GOT3 (cell line): ENCODE measurements around the gene PDE4D.

Source experiments
- DNase-seq: peaks from one replicate; lab custom pipeline; 2025; ENCODE audit warnings: mixed read lengths; lab: John Stamatoyannopoulos, UW

PDE4D gene

GRCh38 chr5:59516161-59516560 lies 377.4 kb downstream of the PDE4D start:
- no peak for DNase-seq

DNA sequence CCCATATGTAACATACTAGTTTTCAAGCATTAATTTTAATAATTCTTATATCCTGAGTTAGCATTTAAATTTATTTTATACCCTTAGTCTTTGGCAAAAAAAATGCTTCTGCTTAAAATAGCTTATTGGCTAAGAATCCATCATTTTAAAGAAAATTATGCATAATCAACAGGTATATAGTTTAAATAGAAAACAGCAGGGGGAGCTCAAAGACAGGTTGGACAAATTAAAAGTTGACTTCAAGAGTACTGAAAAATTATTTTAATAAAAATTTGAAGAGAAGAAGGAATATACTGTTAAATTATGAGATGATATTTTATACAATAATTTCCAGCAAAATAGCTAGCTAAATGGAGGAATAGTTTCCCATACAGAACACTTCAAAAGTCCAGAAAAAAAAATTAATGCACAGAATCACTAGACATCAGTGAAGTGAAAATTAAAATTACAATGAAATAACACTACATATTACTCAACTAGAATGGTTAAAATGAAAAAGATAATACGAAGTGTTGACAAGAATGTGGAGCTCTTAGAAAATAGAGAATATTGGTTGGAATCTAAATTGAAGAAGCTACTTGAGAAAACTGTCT lies 387.1 kb downstream of the PDE4D start:
- no peak for DNase-seq

DNA sequence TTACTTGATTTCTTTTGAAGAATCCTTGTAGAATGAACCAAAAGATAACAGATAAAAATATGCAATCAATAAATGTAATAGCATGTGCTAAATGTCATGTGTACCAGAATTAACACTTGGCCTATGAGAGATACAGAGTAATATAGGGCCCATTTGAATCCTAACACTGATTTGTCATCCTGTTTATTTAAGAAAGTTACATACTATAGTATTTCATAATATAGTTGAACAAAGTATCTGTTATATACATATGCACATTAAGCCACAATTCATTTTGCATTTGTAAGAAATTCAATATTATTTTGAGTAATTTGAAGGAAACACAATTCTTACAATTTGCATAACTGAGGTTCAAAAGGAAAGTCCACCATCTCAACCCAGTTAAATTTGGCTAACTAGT lies 389.5 kb downstream of the PDE4D start:
- DNase-seq, result no peak

- DNase-seq, result no peak
Observed at GRCh38 chr5:59503220-59503619, 390.3 kb downstream of the PDE4D start.

DNA sequence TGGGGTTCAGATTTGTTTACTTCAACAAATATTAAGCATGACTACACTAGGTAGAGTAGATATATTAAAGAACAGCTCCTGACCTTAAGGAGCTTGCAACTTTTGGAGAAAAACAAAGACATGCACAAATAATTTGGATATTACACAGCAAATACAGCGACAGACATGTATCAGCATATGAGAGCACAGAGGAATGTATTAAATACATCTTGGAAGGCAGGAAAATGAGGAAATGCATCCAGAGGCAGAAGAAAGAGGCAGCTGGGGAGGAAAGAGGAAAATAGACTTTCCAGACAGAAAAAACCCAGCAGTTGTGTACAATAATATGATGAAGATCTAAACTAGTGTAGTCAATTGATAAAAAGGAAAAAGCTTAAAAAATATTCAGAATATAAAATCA lies 392.2 kb downstream of the PDE4D start:
- no peak for DNase-seq

DNA sequence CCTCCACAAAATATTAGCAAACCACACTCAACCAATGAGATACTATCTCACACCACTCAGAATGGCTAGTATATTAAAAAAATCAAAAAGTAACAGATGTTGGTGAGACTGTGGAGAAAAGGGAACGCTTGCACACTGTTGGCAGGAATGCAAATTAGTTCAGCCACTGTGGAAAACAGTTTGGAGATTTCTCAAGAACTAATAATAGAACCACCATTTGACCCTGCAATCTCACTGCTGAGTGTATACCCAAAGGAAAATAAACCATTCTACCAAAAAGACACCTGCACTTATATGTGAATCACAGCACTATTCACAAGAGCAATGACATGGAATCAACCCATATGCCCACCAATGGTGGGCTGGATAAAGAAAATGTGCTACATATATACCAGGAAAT lies 393.5 kb downstream of the PDE4D start:
- no peak for DNase-seq

DNA sequence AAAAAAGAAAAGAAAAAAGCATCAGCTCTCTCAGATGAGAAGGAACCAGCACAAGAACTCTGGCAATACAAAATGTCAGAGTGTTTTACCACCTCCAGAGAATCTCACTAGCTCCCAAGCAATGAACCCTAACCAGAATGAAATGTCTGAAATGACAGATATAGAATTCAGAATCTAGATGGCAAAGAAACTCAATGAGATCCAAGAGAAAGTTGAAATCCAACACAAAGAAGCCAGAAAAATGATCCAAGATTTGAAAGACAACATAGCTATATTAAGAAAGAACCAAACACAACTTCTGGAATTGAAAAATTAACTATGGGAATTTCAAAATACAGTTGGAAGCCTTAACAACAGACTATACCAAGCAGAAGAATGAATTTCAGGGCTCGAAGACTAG lies 396.3 kb downstream of the PDE4D start:
- no peak for DNase-seq

GRCh38 chr5:59496524-59497134 lies 396.9 kb downstream of the PDE4D start:
- DNase-seq, result no peak

GRCh38 chr5:59491945-59492344 lies 401.6 kb downstream of the PDE4D start:
- DNase-seq, result no peak

- DNase-seq, result no peak
Observed at GRCh38 chr5:59489551-59489950, 404.0 kb downstream of the PDE4D start.

GRCh38 chr5:59487772-59488729 lies 405.5 kb downstream of the PDE4D start:
- no peak for DNase-seq

DNA sequence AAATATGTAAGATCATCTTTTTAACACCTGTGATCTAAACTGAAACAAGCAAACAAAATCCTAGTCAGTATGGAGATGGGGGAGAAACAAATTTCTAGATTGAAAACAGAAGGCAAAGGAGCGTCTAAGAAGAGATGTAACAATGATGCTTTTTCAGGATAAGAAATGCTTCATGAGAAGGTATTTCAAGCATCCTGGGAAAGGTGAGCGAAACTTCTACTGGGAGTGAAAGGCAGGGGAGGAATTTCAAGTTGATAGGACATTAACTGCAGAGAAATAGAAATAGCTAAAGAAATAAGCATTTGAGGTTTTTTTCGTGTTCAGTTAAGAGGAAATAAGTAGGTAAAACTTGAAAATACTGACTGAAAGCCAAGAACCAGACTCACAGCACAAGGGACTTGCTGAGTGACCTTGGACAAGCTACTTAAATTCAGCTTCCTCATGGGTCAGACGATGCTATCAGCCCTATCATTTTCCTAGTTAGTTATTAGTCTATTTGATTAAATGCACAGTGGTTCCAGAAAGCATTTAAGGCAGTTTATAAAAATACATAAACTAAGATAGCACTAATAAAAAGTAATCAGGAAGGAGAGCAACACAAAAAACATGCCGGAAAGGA lies 406.3 kb downstream of the PDE4D start:
- no peak for DNase-seq

DNA sequence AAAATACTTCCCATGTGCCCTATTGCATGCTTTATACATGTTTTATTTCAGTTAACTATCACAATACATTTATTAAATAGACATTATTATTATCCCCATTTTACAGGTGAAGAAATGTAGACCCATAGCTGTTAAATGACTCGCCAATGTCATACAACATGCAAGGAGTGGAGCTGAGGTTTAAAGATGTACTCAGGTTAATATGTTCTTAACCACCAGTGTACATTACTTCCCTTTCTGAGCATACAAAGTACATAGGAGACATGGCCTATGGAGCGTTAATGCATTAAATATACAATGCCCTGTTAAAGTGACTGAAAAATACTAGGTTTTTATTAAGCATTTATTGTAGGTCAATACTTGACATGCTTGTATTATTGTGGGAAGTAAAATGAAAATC lies 407.0 kb downstream of the PDE4D start:
- no peak for DNase-seq

DNA sequence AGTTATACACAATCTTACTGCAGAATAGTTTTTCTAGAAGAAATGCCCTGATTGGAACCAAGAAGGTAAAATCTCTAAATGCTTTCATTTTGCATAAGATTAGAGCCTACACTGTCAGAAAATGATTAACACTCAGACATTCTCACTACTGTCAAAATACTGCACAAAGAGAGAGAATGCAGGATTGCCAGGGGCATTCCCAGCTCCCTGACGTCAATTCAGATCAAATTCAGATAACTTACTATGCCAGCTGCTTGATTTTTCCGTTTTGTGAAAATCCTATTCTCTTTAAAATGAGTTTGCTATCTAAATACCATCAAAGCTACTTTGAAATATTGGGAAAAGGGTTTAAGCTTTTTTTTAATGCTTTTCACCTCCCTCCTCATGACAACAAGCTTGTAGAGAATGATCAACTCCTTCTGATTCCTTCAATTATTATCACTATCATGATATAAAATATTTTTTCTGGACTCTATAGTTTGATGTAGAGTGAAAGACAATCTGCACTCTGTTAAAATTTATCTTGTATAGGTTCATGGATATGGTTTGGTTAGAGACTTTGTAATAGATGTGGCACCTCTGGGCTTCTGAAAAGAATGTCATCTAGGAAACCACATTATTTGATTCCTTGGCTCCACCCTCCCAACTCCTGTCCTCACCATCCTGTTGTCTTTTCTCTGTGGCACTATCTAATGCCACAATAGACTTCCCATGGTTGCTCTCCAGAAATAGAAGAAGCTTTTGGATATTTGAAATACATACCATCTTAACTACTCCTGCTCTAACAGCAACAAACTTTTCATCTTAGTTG lies 407.7 kb downstream of the PDE4D start:
- no peak for DNase-seq

GRCh38 chr5:59485107-59485506 lies 408.4 kb downstream of the PDE4D start:
- no peak for DNase-seq

- DNase-seq, result no peak
Observed at GRCh38 chr5:59484618-59485017, 408.9 kb downstream of the PDE4D start.

DNA sequence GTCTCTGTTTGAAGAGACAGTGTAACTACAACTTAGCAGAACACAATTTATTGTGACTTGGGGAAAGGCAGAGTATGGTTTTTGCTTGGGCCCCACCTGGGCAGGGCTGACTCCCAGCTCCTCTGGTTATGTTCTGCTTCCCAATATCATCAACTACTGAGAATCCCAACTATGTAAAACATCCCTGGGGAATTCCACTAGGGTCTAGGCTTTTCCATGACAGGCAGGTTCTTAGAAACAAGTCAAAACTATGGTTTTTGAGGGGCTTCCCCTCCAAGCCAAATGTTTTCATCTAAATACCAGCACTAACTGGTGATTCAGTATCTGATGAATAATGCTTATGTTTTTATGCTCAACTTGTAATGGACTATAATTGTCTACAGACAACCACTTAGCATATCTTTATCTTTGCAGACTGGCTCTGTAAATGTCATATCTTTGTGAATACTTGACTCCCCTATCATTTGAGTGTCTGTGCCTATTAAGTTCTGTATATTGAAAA lies 409.5 kb downstream of the PDE4D start:
- no peak for DNase-seq

- no peak for DNase-seq
Observed at GRCh38 chr5:59479086-59479485, 414.4 kb downstream of the PDE4D start.

DNA sequence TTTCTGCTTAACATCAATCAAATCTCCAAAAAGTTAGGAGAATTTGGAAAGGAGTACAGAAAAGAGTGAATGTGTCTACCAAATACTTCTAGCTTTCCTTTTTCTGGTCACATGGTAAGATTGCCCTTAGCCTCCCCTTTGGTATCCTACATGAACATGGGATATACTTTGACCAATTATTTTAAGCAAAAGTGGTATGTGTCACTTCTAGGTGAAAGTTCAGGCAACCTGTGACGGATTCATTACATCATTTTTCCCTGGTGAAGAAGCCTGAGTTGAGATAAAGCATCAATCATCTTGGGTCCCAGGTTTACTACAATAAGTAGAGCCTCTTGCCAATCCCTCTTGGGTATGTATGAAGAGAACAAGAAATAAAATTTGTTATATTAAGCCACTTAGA lies 419.2 kb downstream of the PDE4D start:
- DNase-seq, result no peak

GRCh38 chr5:59473611-59474010 lies 419.9 kb downstream of the PDE4D start:
- DNase-seq, result no peak

DNA sequence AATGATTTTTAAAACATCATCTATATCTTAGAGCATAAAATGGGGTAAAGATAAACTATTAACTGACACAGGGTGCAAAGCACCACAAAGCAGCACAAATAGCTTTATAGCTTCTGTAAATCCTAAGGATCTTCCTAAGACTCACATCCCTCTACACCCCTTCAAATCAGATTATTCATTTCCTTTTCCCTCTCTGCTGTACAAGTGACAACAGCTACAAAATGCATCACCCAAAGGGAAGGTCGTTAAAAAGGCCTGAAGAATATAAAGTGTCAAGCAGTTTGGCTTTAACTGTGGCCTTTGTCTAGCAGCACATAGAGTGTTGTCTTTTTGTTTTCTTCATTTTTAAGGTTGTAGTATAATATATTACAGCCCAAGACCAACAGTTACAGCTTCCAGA lies 422.1 kb downstream of the PDE4D start:
- DNase-seq, result no peak

- no peak for DNase-seq
Observed at GRCh38 chr5:59467969-59468368, 425.6 kb downstream of the PDE4D start.
